HepG2 (cell line): Measurements from ENCODE around the gene PWP1. TPM values are rescaled to one million over a fixed set of nuclear protein-coding genes. Genes with fewer than 3 reads are reported as not detected.

Source experiments
- AKNA ChIP-seq: sonication (generic); formaldehyde crosslinking; IDR thresholded peaks from 2 replicates; pipeline ENCODE4 v1.4.0; 2020; ENCODE audit warnings: missing genetic modification reagents, borderline replicate concordance
- ARID5B ChIP-seq: IDR thresholded peaks from 2 replicates; pipeline ENCODE4 v1.4.0; 2020; ENCODE audit warnings: mild to moderate bottlenecking, missing genetic modification reagents
- HMGA1 ChIP-seq: sonication (generic); formaldehyde crosslinking; conservative IDR thresholded peaks from 2 replicates; pipeline ENCODE4 v1.4.0; 2020; ENCODE audit warnings: missing genetic modification reagents
- MEF2D ChIP-seq: sonication (generic); formaldehyde crosslinking; IDR thresholded peaks from 2 replicates; pipeline ENCODE4 v1.5.1; 2020; ENCODE audit warnings: mild to moderate bottlenecking, missing genetic modification reagents
- MEIS2 ChIP-seq: sonication (generic); formaldehyde crosslinking; IDR thresholded peaks from 2 replicates; pipeline ENCODE4 v1.9.0; 2021; ENCODE audit warnings: mild to moderate bottlenecking, missing genetic modification reagents
- NONO ChIP-seq, 2 experiments: fragments of 450-650 bp in 1 of 2; sonication (generic) in 1 of 2; formaldehyde crosslinking in 1 of 2; IDR thresholded peaks in 1 of 2; conservative IDR thresholded peaks in 1 of 2; 2 replicates each; pipeline versions ENCODE4 v1.6.1 to v1.8.0; 2017 to 2022; ENCODE audit warnings: mild to moderate bottlenecking in 1 of 2, missing genetic modification reagents in 1 of 2, moderate library complexity in 1 of 2
- PHF5A ChIP-seq: IDR thresholded peaks from one replicate; pipeline ENCODE4 v1.6.1; 2018; ENCODE audit warnings: low read depth, missing genetic modification reagents; ENCODE audit not compliant: unreplicated experiment
- RBM39 ChIP-seq: fragments of 200-400 bp; formaldehyde crosslinking; IDR thresholded peaks from one replicate; pipeline ENCODE4 v1.6.1; 2018; ENCODE audit warnings: antibody characterized with exemption, mild to moderate bottlenecking, low read depth, low read length; ENCODE audit not compliant: poor library complexity, severe bottlenecking
- SIX1 ChIP-seq: sonication (generic); formaldehyde crosslinking; IDR thresholded peaks from 2 replicates; pipeline ENCODE4 v1.4.0; 2020; ENCODE audit warnings: missing genetic modification reagents, borderline replicate concordance
- SKIL ChIP-seq: sonication (generic); formaldehyde crosslinking; IDR thresholded peaks from 2 replicates; pipeline ENCODE4 v1.8.0; 2022; ENCODE audit warnings: missing genetic modification reagents, mild to moderate bottlenecking, moderate library complexity, borderline replicate concordance
- SNAPC5 ChIP-seq: sonication (generic); formaldehyde crosslinking; IDR thresholded peaks from 2 replicates; pipeline ENCODE4 v1.8.1; 2023; ENCODE audit warnings: mild to moderate bottlenecking, missing genetic modification reagents, borderline replicate concordance
- XRCC5 ChIP-seq: fragments of 200-400 bp; formaldehyde crosslinking; optimal IDR thresholded peaks from 2 replicates; pipeline ENCODE3; 2017; ENCODE audit warnings: mild to moderate bottlenecking, low read length
- ZNF317 ChIP-seq: sonication (generic); formaldehyde crosslinking; IDR thresholded peaks from 2 replicates; pipeline ENCODE4 v1.5.0; 2020; ENCODE audit warnings: mild to moderate bottlenecking, missing genetic modification reagents
- ZNF382 ChIP-seq: sonication (generic); formaldehyde crosslinking; IDR thresholded peaks from 2 replicates; pipeline ENCODE4 v1.5.0; 2020; ENCODE audit warnings: missing genetic modification reagents, mild to moderate bottlenecking, borderline replicate concordance
- ZNF431 ChIP-seq: sonication (generic); formaldehyde crosslinking; IDR thresholded peaks from 2 replicates; pipeline ENCODE4 v1.9.0; 2022; ENCODE audit warnings: missing genetic modification reagents, low read depth, mild to moderate bottlenecking, borderline replicate concordance
- ZNF672 ChIP-seq: sonication (generic); formaldehyde crosslinking; IDR thresholded peaks from 2 replicates; pipeline ENCODE4 v1.8.1; 2022; ENCODE audit warnings: missing genetic modification reagents
- ZSCAN20 ChIP-seq: sonication (generic); formaldehyde crosslinking; IDR thresholded peaks from 2 replicates; pipeline ENCODE4 v1.4.0; 2020; ENCODE audit warnings: missing genetic modification reagents, mild to moderate bottlenecking, borderline replicate concordance
- polyA plus RNA-seq, 8 experiments: library from polyadenylated mRNA; depleted of rRNA in 3 of 8; stranded (reverse) in 7 of 8; unstranded in 1 of 8; fragments of >200 nt; fragmentation: Illumina TruSeq in 4 of 8; extraction: Trizol in 4 of 8; gene quantifications; 2 replicates each; pipeline versions ENCODE4 v1.2.1 to v1.2.3, GENCODE V29; 2011 to 2016; ENCODE audit warnings: low read depth in 4 of 8, missing spikeins in 1 of 8, mixed read lengths in 1 of 8; ENCODE audit not compliant: insufficient read depth in 1 of 8
- total RNA-seq, 5 experiments: library from RNA; depleted of rRNA; stranded (reverse); fragments of >200 nt; fragmentation: Illumina TruSeq; extraction: Trizol; gene quantifications; 2 replicates each; pipeline ENCODE4 v1.2.3, GENCODE V29; 2016; ENCODE audit warnings: low read depth in 1 of 5

Gene PWP1
- total and polyA plus RNA-seq, 2 of the 13 experiments (the other 11 are each of a cell fraction or from before 2014, with no cell fraction given): 65.9 to 70.2 TPM

GRCh38 chr12:107760809-107761501 lies 75.4 kb downstream of the PWP1 start, which contains the start of gene PRDM4 (continued):
- TF ChIP-seq ZNF431 (CRISPR knock-in tag) (peak; percentile 69), SIX1 (no peak), ZNF317 (CRISPR knock-in tag) (no peak), HMGA1 (no peak), PHF5A (peak; percentile 31), MEF2D (CRISPR knock-in tag) (no peak), MEIS2 (CRISPR knock-in tag) (peak; percentile 43; the same call in 1 of the 2 replicates), ZNF382 (CRISPR knock-in tag) (no peak), ARID5B (CRISPR knock-in tag) (0 out of 2 replicates have a peak, but pooled peaks have one; percentile 8), XRCC5 (peak; percentile 95), SNAPC5 (CRISPR knock-in tag) (no peak), ZSCAN20 (CRISPR knock-in tag) (no peak), SKIL (CRISPR knock-in tag) (no peak), RBM39 (no peak), AKNA (CRISPR knock-in tag) (no peak), ZNF672 (CRISPR knock-in tag) (no peak), NONO (IDR thresholded peaks at IDR 0.05) (no peak), NONO (CRISPR knock-in tag; conservative IDR thresholded peaks at IDR 0.05) (no peak)
